IMR-90 (cell line): Measurements from ENCODE around the gene PTGR2.

Source experiments
- CEBPB ChIP-seq: IDR thresholded peaks from 2 replicates; pipeline ENCODE4 v1.6.1; 2012; ENCODE audit warnings: low read depth, low read length, improper control_type of control experiment
- CTCF ChIP-seq: conservative IDR thresholded peaks from 2 replicates; pipeline ENCODE4 v1.5.1; 2012; ENCODE audit warnings: mild to moderate bottlenecking, low read depth, low read length, improper control_type of control experiment
- ELK1 ChIP-seq: fragments of 150-350 bp; IDR thresholded peaks from 2 replicates; pipeline ENCODE4 v1.6.1; 2016; ENCODE audit warnings: low read depth, mild to moderate bottlenecking, low read length, moderate library complexity, borderline replicate concordance
- MAFK ChIP-seq: IDR thresholded peaks from 2 replicates; pipeline ENCODE4 v1.6.1; 2012; ENCODE audit warnings: low read depth, low read length, improper control_type of control experiment
- MAZ ChIP-seq: IDR thresholded peaks from 2 replicates; pipeline ENCODE4 v1.6.1; 2012; ENCODE audit warnings: low read depth, mild to moderate bottlenecking, low read length, improper control_type of control experiment, moderate library complexity, borderline replicate concordance
- POLR2A ChIP-seq: IDR thresholded peaks from 2 replicates; pipeline ENCODE4 v1.6.1; 2012; ENCODE audit warnings: mild to moderate bottlenecking, low read depth, low read length
- RFX5 ChIP-seq: IDR thresholded peaks from 2 replicates; pipeline ENCODE4 v1.8.0; 2012; ENCODE audit warnings: low read depth, mild to moderate bottlenecking, low read length, moderate library complexity
- SMC3 ChIP-seq: fragments of 150-350 bp; IDR thresholded peaks from 2 replicates; pipeline ENCODE4 v1.6.1; 2016; ENCODE audit warnings: low read depth, mild to moderate bottlenecking, antibody characterized with exemption, low read length, moderate library complexity

- no peak for TF ChIP-seq CTCF
- TF ChIP-seq ELK1 = no peak
- no peak for TF ChIP-seq POLR2A
- no peak for TF ChIP-seq SMC3
- no peak for TF ChIP-seq CEBPB
- no peak for TF ChIP-seq RFX5
- no peak for TF ChIP-seq MAZ
- no peak for TF ChIP-seq MAFK
Measured at GRCh38 chr14:73888971-73889370, 37.3 kb downstream of the PTGR2 start.
